HEK293 (cell line): Measurements from ENCODE around the gene BTRC.

Experiments
- SP7 ChIP-seq: fragments of 450-650 bp; formaldehyde crosslinking; IDR thresholded peaks from 2 replicates; pipeline ENCODE4 v1.5.1; 2016; ENCODE audit warnings: missing biosample characterization, missing genetic modification characterization
- TCF7L2 ChIP-seq: IDR thresholded peaks from 2 replicates; pipeline ENCODE4 v1.6.1; 2011; ENCODE audit warnings: low read depth, mild to moderate bottlenecking, inconsistent platforms, low read length, moderate library complexity, borderline replicate concordance
- ZNF114 ChIP-seq: fragments of 450-650 bp; formaldehyde crosslinking; IDR thresholded peaks from 2 replicates; pipeline ENCODE4 v1.5.0; 2017; ENCODE audit warnings: missing biosample characterization, missing genetic modification characterization
- TF ChIP-seq, protein P1 (sequence below): fragments of 450-650 bp; formaldehyde crosslinking; IDR thresholded peaks from 2 replicates; pipeline ENCODE4 v1.5.1; 2016; ENCODE audit warnings: missing biosample characterization, missing genetic modification characterization

DNA sequence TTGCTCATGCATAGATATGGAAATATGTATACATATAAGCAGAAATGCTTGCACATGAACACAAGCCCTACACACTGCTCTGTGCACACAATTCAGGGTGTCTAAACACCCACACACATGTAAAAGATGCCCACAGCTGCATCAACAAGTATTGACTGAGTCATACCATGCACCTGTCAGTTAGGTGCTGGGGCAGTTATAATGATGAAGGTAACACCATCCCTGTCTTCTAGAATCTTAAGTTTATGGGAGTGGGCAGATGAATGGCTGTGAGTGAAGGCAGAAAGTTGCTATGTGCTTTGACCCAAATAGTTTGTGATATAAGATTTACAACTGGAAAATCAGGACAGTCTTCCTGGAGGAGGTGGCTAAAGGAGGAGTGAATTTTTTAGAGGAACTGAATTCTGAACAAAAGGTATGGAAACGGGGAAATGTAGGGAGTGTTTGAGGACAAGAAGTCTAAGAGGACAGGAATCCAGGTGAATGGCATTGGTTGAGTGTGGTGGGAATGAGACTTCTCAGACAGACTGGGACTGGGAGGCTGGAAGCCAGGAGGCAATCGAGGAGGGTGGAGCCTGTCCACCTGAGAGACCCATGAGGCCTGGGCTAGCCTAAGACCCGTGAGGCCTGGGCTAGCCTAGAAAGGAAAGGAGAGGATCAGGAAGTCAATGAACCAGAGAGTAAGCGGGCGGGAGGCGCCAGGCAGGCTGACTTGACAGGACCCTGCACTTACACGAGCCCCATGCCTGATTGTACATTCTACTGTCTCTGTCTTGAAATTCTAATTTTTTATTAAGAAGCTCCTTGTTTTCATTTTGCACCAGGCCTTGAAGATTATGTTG lies 213.4 kb downstream of the BTRC start:
- TF ChIP-seq, protein P1, sequence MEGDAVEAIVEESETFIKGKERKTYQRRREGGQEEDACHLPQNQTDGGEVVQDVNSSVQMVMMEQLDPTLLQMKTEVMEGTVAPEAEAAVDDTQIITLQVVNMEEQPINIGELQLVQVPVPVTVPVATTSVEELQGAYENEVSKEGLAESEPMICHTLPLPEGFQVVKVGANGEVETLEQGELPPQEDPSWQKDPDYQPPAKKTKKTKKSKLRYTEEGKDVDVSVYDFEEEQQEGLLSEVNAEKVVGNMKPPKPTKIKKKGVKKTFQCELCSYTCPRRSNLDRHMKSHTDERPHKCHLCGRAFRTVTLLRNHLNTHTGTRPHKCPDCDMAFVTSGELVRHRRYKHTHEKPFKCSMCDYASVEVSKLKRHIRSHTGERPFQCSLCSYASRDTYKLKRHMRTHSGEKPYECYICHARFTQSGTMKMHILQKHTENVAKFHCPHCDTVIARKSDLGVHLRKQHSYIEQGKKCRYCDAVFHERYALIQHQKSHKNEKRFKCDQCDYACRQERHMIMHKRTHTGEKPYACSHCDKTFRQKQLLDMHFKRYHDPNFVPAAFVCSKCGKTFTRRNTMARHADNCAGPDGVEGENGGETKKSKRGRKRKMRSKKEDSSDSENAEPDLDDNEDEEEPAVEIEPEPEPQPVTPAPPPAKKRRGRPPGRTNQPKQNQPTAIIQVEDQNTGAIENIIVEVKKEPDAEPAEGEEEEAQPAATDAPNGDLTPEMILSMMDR, result no peak
- TF ChIP-seq ZNF114 (tag by site-specific recombination), result no peak
- no peak for TF ChIP-seq TCF7L2
- no peak for TF ChIP-seq SP7 (tag by site-specific recombination)
